AG09309 (cell line): ENCODE results near the gene ACACA.

ENCODE experiments used
- DNase-seq: peaks from one replicate; pipeline ENCODE4 v3.0.0-alpha.2; 2010; ENCODE audit warnings: low read depth
- H3K4me3 ChIP-seq: 2 replicates; pipeline ENCODE4 v1.5.1; 2011; ENCODE audit warnings: mild to moderate bottlenecking, low read depth, low read length, moderate library complexity; ENCODE audit not compliant: control insufficient read depth
- TF ChIP-seq, protein P1 (sequence below): IDR thresholded peaks from 2 replicates; pipeline ENCODE4 v1.5.1; 2011; ENCODE audit warnings: mild to moderate bottlenecking, low read depth, low read length, inconsistent platforms; ENCODE audit not compliant: insufficient read depth, control insufficient read depth; ENCODE audit errors: missing control alignments

ACACA gene

DNA sequence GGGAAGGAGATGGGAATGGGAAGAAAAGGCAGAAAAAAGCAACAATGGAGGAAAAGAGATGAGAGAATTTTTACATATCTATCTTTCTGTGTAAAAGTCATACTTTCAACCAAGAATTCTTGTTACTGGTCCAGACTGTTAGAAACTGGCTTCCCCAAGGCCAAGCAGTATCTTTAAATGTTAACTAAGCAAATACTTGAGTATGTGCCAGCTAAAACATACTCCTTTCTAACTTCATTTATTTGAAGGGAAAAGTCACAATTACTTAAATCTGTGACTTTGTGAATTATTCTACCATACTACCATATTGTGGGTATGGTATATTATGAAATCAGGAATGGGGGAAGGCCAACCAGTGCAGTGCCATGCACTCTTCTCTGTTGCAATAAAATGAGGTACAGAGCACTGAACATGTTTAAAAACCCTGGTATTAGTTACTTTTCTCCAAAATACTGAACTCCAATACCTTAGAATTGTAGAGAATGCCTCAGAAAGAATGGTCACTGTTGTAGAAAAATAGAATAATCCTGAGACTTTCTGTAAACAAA is 123.1 kb downstream of the ACACA start:
- H3K4me3 ChIP-seq: no peak overlapping the region
- no peak for DNase-seq
- TF ChIP-seq, protein P1, sequence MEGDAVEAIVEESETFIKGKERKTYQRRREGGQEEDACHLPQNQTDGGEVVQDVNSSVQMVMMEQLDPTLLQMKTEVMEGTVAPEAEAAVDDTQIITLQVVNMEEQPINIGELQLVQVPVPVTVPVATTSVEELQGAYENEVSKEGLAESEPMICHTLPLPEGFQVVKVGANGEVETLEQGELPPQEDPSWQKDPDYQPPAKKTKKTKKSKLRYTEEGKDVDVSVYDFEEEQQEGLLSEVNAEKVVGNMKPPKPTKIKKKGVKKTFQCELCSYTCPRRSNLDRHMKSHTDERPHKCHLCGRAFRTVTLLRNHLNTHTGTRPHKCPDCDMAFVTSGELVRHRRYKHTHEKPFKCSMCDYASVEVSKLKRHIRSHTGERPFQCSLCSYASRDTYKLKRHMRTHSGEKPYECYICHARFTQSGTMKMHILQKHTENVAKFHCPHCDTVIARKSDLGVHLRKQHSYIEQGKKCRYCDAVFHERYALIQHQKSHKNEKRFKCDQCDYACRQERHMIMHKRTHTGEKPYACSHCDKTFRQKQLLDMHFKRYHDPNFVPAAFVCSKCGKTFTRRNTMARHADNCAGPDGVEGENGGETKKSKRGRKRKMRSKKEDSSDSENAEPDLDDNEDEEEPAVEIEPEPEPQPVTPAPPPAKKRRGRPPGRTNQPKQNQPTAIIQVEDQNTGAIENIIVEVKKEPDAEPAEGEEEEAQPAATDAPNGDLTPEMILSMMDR: no peak

DNA sequence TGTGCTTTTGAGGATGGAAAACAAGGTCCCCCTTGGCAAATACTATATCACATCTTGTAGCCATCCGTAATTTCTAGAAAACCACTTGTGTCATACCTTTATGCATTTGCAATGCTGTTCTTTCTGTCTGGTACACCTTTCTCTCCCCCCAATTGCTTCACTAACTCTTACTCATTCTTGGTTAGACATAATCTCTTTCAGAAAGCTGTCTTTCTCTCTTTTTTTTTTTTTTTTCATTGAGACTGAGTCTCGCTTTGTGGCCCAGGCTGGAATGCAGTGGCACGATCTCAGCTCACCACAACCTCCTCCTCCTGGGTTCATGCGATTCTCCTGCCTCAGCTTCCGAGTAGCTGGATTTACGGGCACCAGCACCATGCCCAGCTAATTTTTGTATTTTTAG is 125.8 kb downstream of the ACACA start:
- no peak for DNase-seq
- no peak overlapping the region for H3K4me3 ChIP-seq
- TF ChIP-seq, protein P1: no peak

DNA sequence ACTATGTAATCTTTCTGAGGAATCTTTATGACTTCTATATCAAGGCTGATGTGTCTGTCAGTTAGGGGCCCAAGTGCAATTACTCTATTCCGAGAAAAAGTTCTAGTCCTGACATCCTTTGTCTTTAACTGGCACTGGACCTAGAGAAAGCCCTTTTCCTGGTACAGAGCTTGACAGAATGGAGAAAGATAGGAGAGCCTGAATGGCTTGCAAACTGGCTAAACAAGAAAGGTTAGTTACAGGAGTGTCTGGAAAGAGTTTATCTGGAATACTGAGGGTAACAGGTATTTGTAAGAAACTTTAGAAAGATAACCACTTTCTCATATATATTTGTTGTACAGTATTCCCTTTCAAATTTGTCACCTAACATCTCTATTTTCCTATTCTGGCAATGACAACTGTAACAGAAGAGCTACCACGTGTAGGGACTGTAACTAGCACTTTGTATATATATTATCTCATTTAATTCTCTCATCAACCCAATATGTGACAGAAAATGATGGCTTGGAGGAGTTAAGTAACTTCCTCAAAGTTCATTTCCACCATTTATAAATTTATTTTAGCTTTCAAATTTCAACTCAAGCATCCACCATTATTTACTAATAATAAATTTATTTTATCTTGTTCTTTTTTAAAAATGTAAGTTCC is 128.3 kb downstream of the ACACA start:
- H3K4me3 ChIP-seq: no peak overlapping the region
- DNase-seq: no peak
- TF ChIP-seq, protein P1: no peak

DNA sequence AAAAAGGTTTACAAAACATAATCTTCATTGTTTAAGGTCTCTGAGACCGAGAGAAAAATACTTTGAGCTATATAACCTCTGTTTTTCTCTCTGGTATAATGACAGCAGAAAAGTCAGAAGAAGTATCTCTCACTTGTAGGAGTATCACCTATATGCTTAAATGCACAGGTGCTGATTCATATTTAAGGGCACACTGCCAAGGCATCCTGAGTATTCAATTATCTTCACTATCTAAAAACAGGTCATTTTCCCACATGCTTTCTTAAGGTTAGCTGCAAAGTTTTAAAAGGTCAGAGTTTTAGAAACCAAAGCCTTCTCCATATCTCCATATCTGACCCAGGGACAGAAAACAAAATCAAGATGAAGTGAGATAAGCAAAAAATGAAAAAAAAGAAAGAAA is 130.2 kb downstream of the ACACA start:
- TF ChIP-seq, protein P1: no peak
- H3K4me3 ChIP-seq: no peak overlapping the region
- no peak for DNase-seq

DNA sequence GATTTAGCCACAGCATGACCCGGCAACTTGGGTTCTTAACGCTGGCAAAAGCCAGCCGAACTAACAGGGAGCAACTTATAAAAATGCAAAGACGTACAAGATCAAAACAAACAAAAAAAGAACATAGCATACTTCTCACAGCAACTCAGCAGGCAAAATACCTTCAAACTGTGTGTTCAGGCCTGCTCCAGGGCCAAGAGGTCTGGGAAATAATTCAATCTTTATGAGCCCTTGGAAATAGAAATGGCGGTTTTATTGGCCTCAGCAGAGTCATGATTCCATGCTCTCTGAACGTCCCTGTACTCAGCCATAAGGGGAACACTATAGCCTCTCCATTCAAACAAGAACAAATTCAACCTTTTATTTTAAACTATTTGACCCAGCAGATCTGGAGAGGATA is 132.2 kb downstream of the ACACA start:
- no peak for DNase-seq
- TF ChIP-seq, protein P1: no peak
- no peak overlapping the region for H3K4me3 ChIP-seq

DNA sequence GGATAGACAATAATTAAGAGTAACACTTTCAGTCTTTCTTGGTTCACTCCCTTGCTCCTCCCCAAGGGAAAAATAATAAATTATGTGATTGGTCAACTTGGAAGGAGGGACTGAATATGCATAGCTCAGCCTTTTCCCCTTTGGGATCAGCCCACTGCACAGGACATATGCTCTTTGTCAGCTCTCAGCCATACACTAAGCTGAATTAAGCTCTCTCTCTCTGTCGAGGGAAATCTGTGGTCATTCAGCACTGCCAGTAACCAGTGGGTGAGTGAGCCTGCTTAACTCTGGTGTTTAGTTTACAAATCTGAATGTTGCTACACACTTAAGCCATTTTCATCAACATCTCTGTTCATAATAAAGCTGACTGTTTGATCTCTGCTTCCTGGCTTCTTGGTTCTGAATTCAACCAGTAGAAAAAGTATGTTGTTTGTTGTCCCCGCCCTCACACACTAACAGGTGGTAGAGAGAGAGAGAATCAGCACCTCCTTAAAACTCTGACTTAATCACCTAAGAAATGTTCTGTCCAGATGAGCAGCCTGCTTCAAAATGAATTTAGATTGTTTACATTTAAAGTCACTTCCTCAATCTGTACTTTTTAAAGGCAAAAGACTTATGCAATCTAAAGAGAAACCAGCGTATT is 133.1 kb downstream of the ACACA start:
- TF ChIP-seq, protein P1: no peak
- H3K4me3 ChIP-seq: no peak overlapping the region
- DNase-seq: no peak
